NB4 (cell line): ENCODE data around the gene FRMD4B.

Experiments
- DNase-seq: peaks from one replicate; pipeline ENCODE4 v3.0.0; 2010; ENCODE audit warnings: low read depth
- H3K4me3 ChIP-seq: one replicate; pipeline ENCODE4 v1.5.1; 2011; ENCODE audit warnings: mild to moderate bottlenecking, low read depth, low read length, moderate library complexity
- CTCF ChIP-seq: IDR thresholded peaks from one replicate; pipeline ENCODE4 v1.5.1; 2012; ENCODE audit warnings: low read depth, low read length
- MYC ChIP-seq: IDR thresholded peaks from 2 replicates; pipeline ENCODE4 v1.6.1; 2011; ENCODE audit warnings: low read depth, low read length
- POLR2A ChIP-seq: IDR thresholded peaks from 2 replicates; pipeline ENCODE4 v1.6.1; 2011; ENCODE audit warnings: mild to moderate bottlenecking; ENCODE audit not compliant: insufficient read length; ENCODE audit errors: extremely low read depth
- TF ChIP-seq, protein P1 (sequence below): IDR thresholded peaks from 2 replicates; pipeline ENCODE4 v1.6.1; 2011; ENCODE audit warnings: low read depth, low read length

Gene FRMD4B

GRCh38 chr3:69392850-69393249, 7.0 kb upstream of the FRMD4B start:
- no peak for DNase-seq
- TF ChIP-seq CTCF = no peak
- TF ChIP-seq POLR2A = no peak
- no peak for TF ChIP-seq MYC
- TF ChIP-seq, protein P1, sequence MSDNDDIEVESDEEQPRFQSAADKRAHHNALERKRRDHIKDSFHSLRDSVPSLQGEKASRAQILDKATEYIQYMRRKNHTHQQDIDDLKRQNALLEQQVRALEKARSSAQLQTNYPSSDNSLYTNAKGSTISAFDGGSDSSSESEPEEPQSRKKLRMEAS = no peak
- no peak overlapping the region for H3K4me3 ChIP-seq

- H3K4me3 ChIP-seq = no peak overlapping the region
- no peak for DNase-seq
- TF ChIP-seq CTCF = no peak
- TF ChIP-seq, protein P1 = no peak
- TF ChIP-seq POLR2A = no peak
- no peak for TF ChIP-seq MYC
Observed at GRCh38 chr3:69392415-69392814, 6.5 kb upstream of the FRMD4B start.

DNA sequence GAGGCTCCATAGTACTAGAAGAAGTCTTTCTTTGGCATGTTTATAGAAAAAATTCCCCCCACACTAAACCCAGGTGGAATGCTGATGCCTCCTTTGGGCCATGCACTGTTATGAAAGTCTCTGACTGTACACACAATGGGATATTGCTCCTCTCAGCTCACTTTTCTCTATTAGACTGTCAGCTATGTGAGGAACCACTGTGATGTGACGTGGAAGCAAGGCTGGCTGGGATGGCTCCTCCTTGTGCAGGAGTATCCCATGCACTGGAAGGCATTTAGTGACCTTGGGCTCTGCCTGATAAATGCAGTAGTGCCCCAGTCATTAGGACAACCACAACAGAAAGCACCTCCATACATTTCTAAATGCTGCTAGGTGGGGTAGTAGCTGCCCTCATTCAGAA, 5.7 kb upstream of the FRMD4B start:
- TF ChIP-seq MYC = no peak
- TF ChIP-seq POLR2A = no peak
- TF ChIP-seq, protein P1 = no peak
- no peak for TF ChIP-seq CTCF
- DNase-seq = no peak
- no peak overlapping the region for H3K4me3 ChIP-seq

- no peak for DNase-seq
- TF ChIP-seq, protein P1 = no peak
- TF ChIP-seq MYC (no peak), POLR2A (no peak), CTCF (no peak)
- H3K4me3 ChIP-seq = no peak overlapping the region
Observed at GRCh38 chr3:69390771-69391170, 4.9 kb upstream of the FRMD4B start.

GRCh38 chr3:69389520-69390248, 3.8 kb upstream of the FRMD4B start:
- H3K4me3 ChIP-seq = no peak overlapping the region
- DNase-seq = no peak
- TF ChIP-seq MYC (no peak), POLR2A (no peak), CTCF (no peak)
- TF ChIP-seq, protein P1 = no peak
